GM06990 (cell line): Measurements from ENCODE around the gene DBN1.

Source experiments
- DNase-seq: peaks from one replicate; pipeline ENCODE4 v3.0.0-alpha.2; 2011; ENCODE audit not compliant: insufficient read length; ENCODE audit errors: extremely low read depth
- H3K27me3 ChIP-seq: replicated peaks from 2 replicates; pipeline ENCODE4 v1.6.0; 2011; ENCODE audit warnings: low read length; ENCODE audit not compliant: control insufficient read depth, insufficient read depth
- H3K36me3 ChIP-seq: 2 replicates; pipeline ENCODE4 v1.5.1; 2011; ENCODE audit warnings: low read length; ENCODE audit not compliant: control insufficient read depth, insufficient read depth
- H3K4me3 ChIP-seq: replicated peaks from 2 replicates; pipeline ENCODE4 v1.5.1; 2011; ENCODE audit warnings: low read depth, mild to moderate bottlenecking, control low read depth, low read length
- CTCF ChIP-seq: IDR thresholded peaks from 2 replicates; pipeline ENCODE4 v1.5.1; 2011; ENCODE audit warnings: low read length, control low read depth, mild to moderate bottlenecking, inconsistent platforms; ENCODE audit not compliant: insufficient read depth, poor library complexity, severe bottlenecking

DBN1 gene

GRCh38 chr5:177465044-177465443 is 8.4 kb downstream of the DBN1 start:
- no peak for TF ChIP-seq CTCF
- no peaks in the 10 kb centered on the region for H3K36me3 ChIP-seq

GRCh38 chr5:177462021-177462670 is 11.3 kb downstream of the DBN1 start:
- TF ChIP-seq CTCF, result no peak
- no peak overlapping the region for H3K4me3 ChIP-seq
- H3K27me3 ChIP-seq, result no peaks in the 10 kb centered on the region
- no peaks in the 10 kb centered on the region for H3K36me3 ChIP-seq
- no peak for DNase-seq

More at GRCh38 chr5:177465044-177465443, 8.4 kb downstream of the DBN1 start:
- DNase-seq, result no peak
- Histone ChIP-seq H3K27me3 (no peaks in the 10 kb centered on the region; the same call in 1 of the 2 replicates), H3K4me3 (no peak overlapping the region)

GRCh38 chr5:177459819-177460628 is 13.4 kb downstream of the DBN1 start:
- DNase-seq, result no peak
- Histone ChIP-seq H3K4me3 (no peak overlapping the region), H3K36me3 (no peaks in the 10 kb centered on the region), H3K27me3 (no peaks in the 10 kb centered on the region)
- TF ChIP-seq CTCF, result no peak

GRCh38 chr5:177459357-177459756 is 14.1 kb downstream of the DBN1 start:
- no peak for DNase-seq
- Histone ChIP-seq H3K4me3 (no peak overlapping the region), H3K36me3 (no peaks in the 10 kb centered on the region), H3K27me3 (no peaks in the 10 kb centered on the region)
- no peak for TF ChIP-seq CTCF

GRCh38 chr5:177458912-177459350 is 14.5 kb downstream of the DBN1 start:
- Histone ChIP-seq H3K36me3 (no peaks in the 10 kb centered on the region), H3K27me3 (no peaks in the 10 kb centered on the region), H3K4me3 (no peak overlapping the region)
- no peak for DNase-seq
- TF ChIP-seq CTCF, result no peak
